Fibroblast of lung (primary cell): ENCODE data around the gene C1QTNF9B. TPM values are rescaled to one million over a fixed set of nuclear protein-coding genes. Genes with fewer than 3 reads are reported as not detected.

ENCODE experiments used
- DNase-seq, 2 donors: peaks; one replicate each; pipeline versions ENCODE4 v3.0.0 to v3.0.0-alpha.2; 2010; ENCODE audit warnings: low read depth in 2 of 2
- H2AFZ ChIP-seq: 2 replicates; pipeline ENCODE4 v1.5.1; 2012; ENCODE audit warnings: low read length, control low read depth, inconsistent platforms
- H3K27ac ChIP-seq: 2 replicates; pipeline ENCODE4 v1.5.1; 2011; ENCODE audit warnings: low read length, control low read depth; ENCODE audit not compliant: insufficient read depth
- H3K27me3 ChIP-seq: 2 replicates; pipeline ENCODE4 v1.5.1; 2011; ENCODE audit warnings: mild to moderate bottlenecking, low read length; ENCODE audit not compliant: control insufficient read depth, insufficient read depth
- H3K36me3 ChIP-seq: 2 replicates; pipeline ENCODE4 v1.5.1; 2011; ENCODE audit warnings: low read length; ENCODE audit not compliant: control insufficient read depth, insufficient read depth
- H3K4me1 ChIP-seq: 2 replicates; pipeline ENCODE4 v1.5.1; 2011; ENCODE audit warnings: low read length; ENCODE audit not compliant: control insufficient read depth, insufficient read depth; ENCODE audit errors: extremely low read depth
- H3K4me2 ChIP-seq: 2 replicates; pipeline ENCODE4 v1.5.1; 2011; ENCODE audit warnings: low read length, control low read depth; ENCODE audit not compliant: insufficient read depth; ENCODE audit errors: extremely low read depth
- H3K4me3 ChIP-seq, 4 experiments: fragments of 200-600 bp in 1 of 4; sonication (generic) in 1 of 4; replicated peaks in 1 of 4; 2 replicates each; pipeline ENCODE4 v1.5.1; 2011 to 2016; ENCODE audit warnings: low read length in 4 of 4, low read depth in 3 of 4, mild to moderate bottlenecking in 3 of 4, control low read depth in 2 of 4, inconsistent platforms in 1 of 4, mixed read lengths in 1 of 4; ENCODE audit not compliant: insufficient read depth in 1 of 4; ENCODE audit errors: control extremely low read depth in 1 of 4
- H3K79me2 ChIP-seq: 2 replicates; pipeline ENCODE4 v1.5.1; 2012; ENCODE audit warnings: mild to moderate bottlenecking, low read length, inconsistent platforms; ENCODE audit not compliant: control insufficient read depth, insufficient read depth
- H3K9ac ChIP-seq: 2 replicates; pipeline ENCODE4 v1.5.1; 2011; ENCODE audit warnings: mild to moderate bottlenecking, low read length, control low read depth; ENCODE audit not compliant: insufficient read depth
- H3K9me3 ChIP-seq: 2 replicates; pipeline ENCODE4 v1.5.1; 2012; ENCODE audit warnings: low read depth, low read length; ENCODE audit not compliant: control insufficient read depth, insufficient read depth
- H4K20me1 ChIP-seq: 2 replicates; pipeline ENCODE4 v1.5.1; 2011; ENCODE audit warnings: low read length; ENCODE audit not compliant: control insufficient read depth, insufficient read depth; ENCODE audit errors: extremely low read depth
- CTCF ChIP-seq, 2 donors: IDR thresholded peaks in 1 of 2; conservative IDR thresholded peaks in 1 of 2; 1 replicate in 1 of 2; 2 replicates in 1 of 2; pipeline ENCODE4 v1.5.1; 2011 to 2012; ENCODE audit warnings: low read length in 2 of 2, control low read depth in 1 of 2, inconsistent platforms in 1 of 2, low read depth in 1 of 2, mild to moderate bottlenecking in 1 of 2
- EZH2 ChIP-seq: IDR thresholded peaks from 2 replicates; pipeline ENCODE4 v1.5.1; 2012; ENCODE audit warnings: low read length, control low read depth, mild to moderate bottlenecking; ENCODE audit errors: missing control alignments
- polyA plus RNA-seq, 2 donors: library from polyadenylated mRNA; depleted of rRNA in 1 of 2; stranded (reverse) in 1 of 2; unstranded in 1 of 2; fragments of >200 nt; gene quantifications; 2 replicates each; pipeline ENCODE4 v1.2.1, GENCODE V29; 2011 to 2012; ENCODE audit warnings: missing spikeins in 1 of 2
- total RNA-seq: library from RNA; depleted of rRNA; stranded (reverse); fragments of >200 nt; gene quantifications from 2 replicates; pipeline ENCODE4 v1.2.1, GENCODE V29; 2014

Gene C1QTNF9B
- total and polyA plus RNA-seq, 2 donors (not counting 1 experiment from before 2014, with no cell fraction given) = 0.83 to 1.1 TPM

DNA sequence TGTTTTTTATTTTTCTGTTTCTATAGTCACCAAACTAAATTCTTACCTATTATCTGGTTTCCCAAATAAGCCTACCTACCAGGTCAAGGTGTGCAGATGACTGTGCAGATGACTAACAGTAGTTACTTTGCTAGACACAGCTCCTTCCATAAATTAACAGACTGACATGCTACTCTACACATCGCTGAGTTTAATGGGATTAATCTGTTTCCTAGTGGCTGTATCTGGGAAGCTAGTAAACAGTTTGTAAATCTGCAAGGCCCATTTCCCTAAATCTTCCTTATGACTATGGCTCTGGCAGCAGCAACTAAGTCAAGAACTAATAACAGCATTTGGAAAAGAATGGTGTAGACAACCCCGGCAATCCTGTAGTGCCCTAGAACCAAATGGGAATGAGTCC is 36.0 kb downstream of the C1QTNF9B start:
- H4K20me1 ChIP-seq = no peaks in the 10 kb centered on the region
- no peaks in the 10 kb centered on the region for H3K36me3 ChIP-seq
- TF ChIP-seq CTCF (conservative IDR thresholded peaks at IDR 0.05 in 1 of 2, IDR thresholded peaks at IDR 0.05 in 1 of 2; ENCODE audit: low read depth in 1 of 2, low read length in 2 of 2) (no peak), EZH2 (no peak)
- no peak overlapping the region for H3K4me3 ChIP-seq
- no peak overlapping the region for H3K4me2 ChIP-seq
- H3K79me2 ChIP-seq = no peaks in the 10 kb centered on the region
- no peak for DNase-seq
- H3K9ac ChIP-seq = no peak overlapping the region
- H3K27me3 ChIP-seq = no peaks in the 10 kb centered on the region
- H2AFZ ChIP-seq = no peak overlapping the region
- H3K9me3 ChIP-seq = no peaks in the 10 kb centered on the region
- H3K4me1 ChIP-seq = peaks cover 2% of the 10 kb centered on the region
- no peak overlapping the region for H3K27ac ChIP-seq

GRCh38 chr13:23859904-23860303 is 37.4 kb downstream of the C1QTNF9B start:
- no peaks in the 10 kb centered on the region for H3K27me3 ChIP-seq
- no peaks in the 10 kb centered on the region for H4K20me1 ChIP-seq
- no peaks in the 10 kb centered on the region for H3K4me1 ChIP-seq
- no peak overlapping the region for H3K9ac ChIP-seq
- no peak overlapping the region for H3K27ac ChIP-seq
- no peak overlapping the region for H3K4me3 ChIP-seq
- H3K9me3 ChIP-seq = no peaks in the 10 kb centered on the region
- DNase-seq = no peak
- no peak overlapping the region for H2AFZ ChIP-seq
- H3K79me2 ChIP-seq = no peaks in the 10 kb centered on the region
- no peak for TF ChIP-seq CTCF (conservative IDR thresholded peaks at IDR 0.05 in 1 of 2, IDR thresholded peaks at IDR 0.05 in 1 of 2; ENCODE audit: low read depth in 1 of 2, low read length in 2 of 2)
- no peak for TF ChIP-seq EZH2
- H3K36me3 ChIP-seq = no peaks in the 10 kb centered on the region
- no peak overlapping the region for H3K4me2 ChIP-seq

GRCh38 chr13:23859455-23859854 is 37.8 kb downstream of the C1QTNF9B start:
- H3K79me2 ChIP-seq = no peaks in the 10 kb centered on the region
- DNase-seq = no peak
- H2AFZ ChIP-seq = no peak overlapping the region
- no peak overlapping the region for H3K27ac ChIP-seq
- no peak overlapping the region for H3K4me2 ChIP-seq
- H4K20me1 ChIP-seq = no peaks in the 10 kb centered on the region
- TF ChIP-seq CTCF (conservative IDR thresholded peaks at IDR 0.05 in 1 of 2, IDR thresholded peaks at IDR 0.05 in 1 of 2; ENCODE audit: low read depth in 1 of 2, low read length in 2 of 2) (no peak), EZH2 (no peak)
- H3K4me1 ChIP-seq = no peaks in the 10 kb centered on the region
- H3K27me3 ChIP-seq = no peaks in the 10 kb centered on the region
- no peak overlapping the region for H3K4me3 ChIP-seq
- no peaks in the 10 kb centered on the region for H3K9me3 ChIP-seq
- no peak overlapping the region for H3K9ac ChIP-seq
- no peaks in the 10 kb centered on the region for H3K36me3 ChIP-seq
